Measurements from ENCODE around the gene SNX19.

Gene SNX19

GRCh38 chr11:130890039-130890745 lies 26.1 kb downstream of the SNX19 start:
- H3K36me3 ChIP-seq (ENCODE audit: control insufficient read depth in 1 of 2, insufficient read depth in 2 of 2, low read length in 2 of 2), result peaks cover 29 to 56% of the 10 kb centered on the region in 2 donors
- no peak overlapping the region for H3K9ac ChIP-seq (ENCODE audit: low read depth in 1 of 2, low read length in 2 of 2)
- no peaks in the 10 kb centered on the region for H3K4me1 ChIP-seq (ENCODE audit: control insufficient read depth in 1 of 2, insufficient read depth in 2 of 2, low read length in 2 of 2)
- no peak overlapping the region for H3K4me3 ChIP-seq (ENCODE audit: low read depth in 1 of 2, low read length in 2 of 2)
- no peaks in the 10 kb centered on the region for H3K9me3 ChIP-seq (ENCODE audit: control insufficient read depth in 1 of 2, low read length in 2 of 2)
- H3K27ac ChIP-seq (ENCODE audit: low read depth, low read length), result no peak overlapping the region
- H3K27me3 ChIP-seq (ENCODE audit: control insufficient read depth in 1 of 2, insufficient read depth in 2 of 2, low read length in 2 of 2), result no peaks in the 10 kb centered on the region

GRCh38 chr11:130888790-130889189 lies 27.5 kb downstream of the SNX19 start:
- peaks cover 29 to 52% of the 10 kb centered on the region in 2 donors for H3K36me3 ChIP-seq (ENCODE audit: control insufficient read depth in 1 of 2, insufficient read depth in 2 of 2, low read length in 2 of 2)
- no peak overlapping the region for H3K27ac ChIP-seq (ENCODE audit: low read depth, low read length)
- H3K27me3 ChIP-seq (ENCODE audit: control insufficient read depth in 1 of 2, insufficient read depth in 2 of 2, low read length in 2 of 2), result no peaks in the 10 kb centered on the region
- H3K4me1 ChIP-seq (ENCODE audit: control insufficient read depth in 1 of 2, insufficient read depth in 2 of 2, low read length in 2 of 2), result no peaks in the 10 kb centered on the region
- H3K9ac ChIP-seq (ENCODE audit: low read depth in 1 of 2, low read length in 2 of 2), result no peak overlapping the region
- H3K4me3 ChIP-seq (ENCODE audit: low read depth in 1 of 2, low read length in 2 of 2), result no peak overlapping the region
- H3K9me3 ChIP-seq (ENCODE audit: control insufficient read depth in 1 of 2, low read length in 2 of 2), result no peaks in the 10 kb centered on the region

- Histone ChIP-seq H3K36me3 (ENCODE audit: control insufficient read depth in 1 of 2, insufficient read depth in 2 of 2, low read length in 2 of 2) (peaks cover 37 to 59% of the 10 kb centered on the region in 2 donors), H3K4me3 (ENCODE audit: low read depth in 1 of 2, low read length in 2 of 2) (no peak overlapping the region), H3K27me3 (ENCODE audit: control insufficient read depth in 1 of 2, insufficient read depth in 2 of 2, low read length in 2 of 2) (no peaks in the 10 kb centered on the region), H3K4me1 (ENCODE audit: control insufficient read depth in 1 of 2, insufficient read depth in 2 of 2, low read length in 2 of 2) (no peaks in the 10 kb centered on the region), H3K27ac (ENCODE audit: low read depth, low read length) (no peak overlapping the region), H3K9me3 (ENCODE audit: control insufficient read depth in 1 of 2, low read length in 2 of 2) (no peaks in the 10 kb centered on the region), H3K9ac (ENCODE audit: low read depth in 1 of 2, low read length in 2 of 2) (no peak overlapping the region)
These were observed 29.6 kb downstream of the SNX19 start for GRCh38 chr11:130886704-130887103.

DNA sequence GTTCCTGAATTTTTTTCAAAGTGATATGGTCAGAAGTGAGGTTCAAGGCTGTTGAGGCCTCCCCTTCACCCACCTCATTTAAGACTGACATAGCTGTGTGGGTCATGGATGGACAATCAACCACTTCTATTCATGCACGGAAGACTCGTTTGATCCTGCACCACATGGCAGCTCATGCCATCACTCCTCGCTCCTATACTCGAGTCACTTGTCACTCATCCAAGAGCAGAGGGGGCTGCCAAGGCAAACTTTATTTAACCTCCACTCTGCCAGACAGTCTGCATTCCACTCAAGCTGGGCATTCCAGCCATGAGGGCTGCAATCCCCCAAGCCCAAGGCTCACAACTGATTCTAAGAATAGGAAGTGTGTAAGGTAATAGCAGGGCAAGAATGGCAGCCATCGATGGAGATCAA lies 34.1 kb downstream of the SNX19 start:
- H3K27ac ChIP-seq (ENCODE audit: low read depth, low read length), result no peak overlapping the region

GRCh38 chr11:130881475-130882137 lies 34.7 kb downstream of the SNX19 start:
- Histone ChIP-seq H3K27ac (ENCODE audit: low read depth, low read length) (no peak overlapping the region), H3K27me3 (ENCODE audit: control insufficient read depth in 1 of 2, insufficient read depth in 2 of 2, low read length in 2 of 2) (no peaks in the 10 kb centered on the region), H3K9me3 (ENCODE audit: control insufficient read depth in 1 of 2, low read length in 2 of 2) (no peaks in the 10 kb centered on the region), H3K9ac (ENCODE audit: low read depth in 1 of 2, low read length in 2 of 2) (no peak overlapping the region), H3K36me3 (ENCODE audit: control insufficient read depth in 1 of 2, insufficient read depth in 2 of 2, low read length in 2 of 2) (peaks cover 59 to 92% of the 10 kb centered on the region in 2 donors), H3K4me1 (ENCODE audit: control insufficient read depth in 1 of 2, insufficient read depth in 2 of 2, low read length in 2 of 2) (peaks cover 0 to 12% of the 10 kb centered on the region in 2 donors), H3K4me3 (ENCODE audit: low read depth in 1 of 2, low read length in 2 of 2) (no peak overlapping the region)

More for the DNA sequence above, 34.1 kb downstream of the SNX19 start:
- no peak overlapping the region for H3K9ac ChIP-seq (ENCODE audit: low read depth in 1 of 2, low read length in 2 of 2)
- H3K9me3 ChIP-seq (ENCODE audit: control insufficient read depth in 1 of 2, low read length in 2 of 2), result no peaks in the 10 kb centered on the region
- H3K4me3 ChIP-seq (ENCODE audit: low read depth in 1 of 2, low read length in 2 of 2), result no peak overlapping the region
- peaks cover 64 to 90% of the 10 kb centered on the region in 2 donors for H3K36me3 ChIP-seq (ENCODE audit: control insufficient read depth in 1 of 2, insufficient read depth in 2 of 2, low read length in 2 of 2)
- peaks cover 0 to 6% of the 10 kb centered on the region in 2 donors for H3K4me1 ChIP-seq (ENCODE audit: control insufficient read depth in 1 of 2, insufficient read depth in 2 of 2, low read length in 2 of 2)
- no peaks in the 10 kb centered on the region for H3K27me3 ChIP-seq (ENCODE audit: control insufficient read depth in 1 of 2, insufficient read depth in 2 of 2, low read length in 2 of 2)

GRCh38 chr11:130879836-130880235 lies 36.4 kb downstream of the SNX19 start:
- Histone ChIP-seq H3K27me3 (ENCODE audit: control insufficient read depth in 1 of 2, insufficient read depth in 2 of 2, low read length in 2 of 2) (no peaks in the 10 kb centered on the region), H3K4me1 (ENCODE audit: control insufficient read depth in 1 of 2, insufficient read depth in 2 of 2, low read length in 2 of 2) (peaks cover 0 to 16% of the 10 kb centered on the region in 2 donors), H3K9ac (ENCODE audit: low read depth in 1 of 2, low read length in 2 of 2) (no peak overlapping the region), H3K27ac (ENCODE audit: low read depth, low read length) (no peak overlapping the region), H3K4me3 (ENCODE audit: low read depth in 1 of 2, low read length in 2 of 2) (no peak overlapping the region), H3K9me3 (ENCODE audit: control insufficient read depth in 1 of 2, low read length in 2 of 2) (no peaks in the 10 kb centered on the region), H3K36me3 (ENCODE audit: control insufficient read depth in 1 of 2, insufficient read depth in 2 of 2, low read length in 2 of 2) (peaks cover 51 to 90% of the 10 kb centered on the region in 2 donors)

GRCh38 chr11:130876931-130877915 lies 39.1 kb downstream of the SNX19 start:
- H3K4me3 ChIP-seq (ENCODE audit: low read depth in 1 of 2, low read length in 2 of 2), result no peak overlapping the region
- H3K9me3 ChIP-seq (ENCODE audit: control insufficient read depth in 1 of 2, low read length in 2 of 2), result no peaks in the 10 kb centered on the region
- no peak overlapping the region for H3K9ac ChIP-seq (ENCODE audit: low read depth in 1 of 2, low read length in 2 of 2)
- H3K27me3 ChIP-seq (ENCODE audit: control insufficient read depth in 1 of 2, insufficient read depth in 2 of 2, low read length in 2 of 2), result no peaks in the 10 kb centered on the region
- H3K36me3 ChIP-seq (ENCODE audit: control insufficient read depth in 1 of 2, insufficient read depth in 2 of 2, low read length in 2 of 2), result peaks cover 40 to 84% of the 10 kb centered on the region in 2 donors
- peaks cover 0 to 16% of the 10 kb centered on the region in 2 donors for H3K4me1 ChIP-seq (ENCODE audit: control insufficient read depth in 1 of 2, insufficient read depth in 2 of 2, low read length in 2 of 2)
- H3K27ac ChIP-seq (ENCODE audit: low read depth, low read length), result no peak overlapping the region

GRCh38 chr11:130876100-130876499 lies 40.2 kb downstream of the SNX19 start:
- no peaks in the 10 kb centered on the region for H3K27me3 ChIP-seq (ENCODE audit: control insufficient read depth in 1 of 2, insufficient read depth in 2 of 2, low read length in 2 of 2)
- H3K4me3 ChIP-seq (ENCODE audit: low read depth in 1 of 2, low read length in 2 of 2), result no peak overlapping the region
- peaks cover 34 to 85% of the 10 kb centered on the region in 2 donors for H3K36me3 ChIP-seq (ENCODE audit: control insufficient read depth in 1 of 2, insufficient read depth in 2 of 2, low read length in 2 of 2)
- no peak overlapping the region for H3K9ac ChIP-seq (ENCODE audit: low read depth in 1 of 2, low read length in 2 of 2)
- H3K4me1 ChIP-seq (ENCODE audit: control insufficient read depth in 1 of 2, insufficient read depth in 2 of 2, low read length in 2 of 2), result peaks cover 0 to 16% of the 10 kb centered on the region in 2 donors
- no peak overlapping the region for H3K27ac ChIP-seq (ENCODE audit: low read depth, low read length)
- H3K9me3 ChIP-seq (ENCODE audit: control insufficient read depth in 1 of 2, low read length in 2 of 2), result no peaks in the 10 kb centered on the region

DNA sequence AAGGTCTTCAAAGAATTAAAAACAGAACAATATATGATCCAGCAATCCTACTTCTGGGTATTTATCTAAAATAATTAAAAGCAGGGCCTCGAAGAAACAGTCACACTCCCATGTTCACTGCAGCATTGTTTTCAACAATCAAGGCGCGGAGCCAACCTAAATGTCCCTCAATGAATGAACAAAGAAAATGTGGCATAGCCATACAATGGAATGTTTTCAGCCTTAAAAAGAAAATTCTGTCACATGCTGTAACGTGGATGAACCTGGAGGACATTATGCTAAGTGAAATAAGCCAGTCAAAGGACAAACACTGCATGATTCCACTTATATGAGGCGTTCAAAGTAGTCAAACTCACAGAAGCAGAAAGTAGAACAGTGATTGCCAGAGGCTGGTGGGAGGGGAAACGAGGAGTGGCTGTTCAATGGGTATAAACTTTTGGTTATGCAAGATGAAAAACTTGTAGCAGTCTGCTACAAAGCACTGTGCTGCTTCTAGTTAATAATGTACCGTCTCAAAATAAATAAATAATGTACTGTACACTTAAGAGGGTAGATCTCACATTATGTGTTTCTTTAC lies 41.2 kb downstream of the SNX19 start:
- Histone ChIP-seq H3K4me1 (ENCODE audit: control insufficient read depth in 1 of 2, insufficient read depth in 2 of 2, low read length in 2 of 2) (peaks cover 0 to 16% of the 10 kb centered on the region in 2 donors), H3K9ac (ENCODE audit: low read depth in 1 of 2, low read length in 2 of 2) (no peak overlapping the region), H3K27ac (ENCODE audit: low read depth, low read length) (no peak overlapping the region), H3K9me3 (ENCODE audit: control insufficient read depth in 1 of 2, low read length in 2 of 2) (no peaks in the 10 kb centered on the region), H3K27me3 (ENCODE audit: control insufficient read depth in 1 of 2, insufficient read depth in 2 of 2, low read length in 2 of 2) (no peaks in the 10 kb centered on the region), H3K4me3 (ENCODE audit: low read depth in 1 of 2, low read length in 2 of 2) (no peak overlapping the region), H3K36me3 (ENCODE audit: control insufficient read depth in 1 of 2, insufficient read depth in 2 of 2, low read length in 2 of 2) (peaks cover 26 to 75% of the 10 kb centered on the region in 2 donors)
